Measurements from ENCODE around the gene ACSM6.

Gene ACSM6

DNA sequence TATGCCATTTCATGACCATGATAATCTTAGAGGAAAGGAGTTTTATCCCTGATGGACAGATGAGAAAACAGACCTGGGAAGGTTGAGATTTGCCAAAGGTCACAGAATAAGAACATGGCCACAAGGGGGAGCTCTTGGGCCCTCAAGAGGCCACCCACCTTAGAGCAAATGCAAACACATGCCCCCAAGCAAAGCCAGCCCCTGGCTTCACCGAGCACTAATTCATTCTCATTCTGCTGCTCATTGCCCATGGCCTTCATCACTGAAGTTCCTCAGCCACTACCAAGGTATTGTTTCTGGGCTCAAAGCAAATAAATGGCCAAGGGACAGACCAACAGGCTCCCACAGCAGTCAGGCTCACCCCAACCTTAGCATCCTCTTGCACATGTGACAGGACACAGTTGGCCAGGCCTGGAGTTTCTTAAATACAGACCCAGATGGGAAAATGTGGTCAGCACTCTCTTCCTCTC, 52.6 kb downstream of the ACSM6 start:
- DNase-seq = peak; percentile 60

DNA sequence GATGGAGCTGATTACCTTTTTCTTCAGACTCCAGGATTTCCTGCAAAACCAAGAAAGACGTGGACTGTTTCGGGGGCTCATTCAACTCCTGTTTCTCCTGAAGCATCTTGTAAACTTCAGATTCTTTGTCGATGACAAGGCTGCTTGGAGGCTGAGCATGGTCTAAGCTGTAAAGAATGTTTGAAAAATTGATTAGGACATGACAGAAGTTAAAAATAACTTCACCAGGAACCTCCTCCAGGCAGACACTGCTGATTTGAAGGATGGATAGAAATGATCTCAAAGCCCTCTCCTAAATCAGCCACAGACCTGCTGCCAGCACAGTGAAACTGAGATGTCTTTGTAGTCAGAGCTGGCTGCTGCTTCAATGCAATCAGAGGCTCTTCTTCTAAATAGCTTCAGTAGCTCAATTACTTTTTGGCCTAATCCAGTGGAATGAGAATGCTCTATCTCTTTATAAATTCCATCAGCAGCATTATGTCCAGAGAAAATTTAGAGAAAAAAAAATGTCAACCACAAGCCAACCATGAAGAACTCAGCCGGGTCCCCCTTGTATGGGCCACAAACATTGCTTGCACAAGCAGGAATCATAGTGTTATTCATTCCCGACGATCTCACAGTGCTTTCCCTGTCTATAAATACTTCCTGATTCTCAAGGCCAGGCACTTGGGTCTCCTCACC, 53.3 kb downstream of the ACSM6 start:
- no peak for DNase-seq

DNA sequence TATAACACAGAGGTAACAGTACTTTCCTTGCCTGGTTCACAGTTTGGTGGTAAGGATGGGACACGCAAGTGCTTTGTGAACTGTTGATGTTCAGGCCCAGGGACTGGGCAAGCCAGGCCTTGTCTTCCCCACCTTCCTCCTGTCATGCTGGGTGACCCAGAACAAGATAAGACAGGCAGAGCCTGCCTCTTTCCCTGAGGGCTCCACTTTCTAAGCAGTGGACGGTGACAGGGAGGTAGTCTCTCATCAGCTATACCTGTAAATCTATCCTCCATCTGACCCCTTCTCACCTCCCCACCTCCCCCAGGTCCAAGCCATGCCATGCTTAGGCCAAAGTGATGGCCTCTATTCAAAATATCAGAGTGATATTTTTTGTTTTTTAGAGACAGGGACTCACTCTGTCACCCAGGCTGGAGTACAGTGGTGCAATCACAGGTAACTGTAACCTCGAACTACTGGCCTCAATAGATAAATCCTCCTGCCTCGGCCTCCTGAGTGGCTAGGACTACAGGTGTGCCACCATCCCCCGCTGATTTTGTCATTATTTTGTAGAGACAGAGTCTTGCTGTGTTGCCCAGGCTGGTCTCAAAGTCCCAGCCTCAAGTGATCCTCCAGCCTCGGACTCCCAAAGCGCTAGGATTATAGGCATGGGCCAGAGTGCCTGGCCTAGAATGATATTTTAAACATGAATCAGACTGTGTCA, 54.0 kb downstream of the ACSM6 start:
- no peak for DNase-seq

DNA sequence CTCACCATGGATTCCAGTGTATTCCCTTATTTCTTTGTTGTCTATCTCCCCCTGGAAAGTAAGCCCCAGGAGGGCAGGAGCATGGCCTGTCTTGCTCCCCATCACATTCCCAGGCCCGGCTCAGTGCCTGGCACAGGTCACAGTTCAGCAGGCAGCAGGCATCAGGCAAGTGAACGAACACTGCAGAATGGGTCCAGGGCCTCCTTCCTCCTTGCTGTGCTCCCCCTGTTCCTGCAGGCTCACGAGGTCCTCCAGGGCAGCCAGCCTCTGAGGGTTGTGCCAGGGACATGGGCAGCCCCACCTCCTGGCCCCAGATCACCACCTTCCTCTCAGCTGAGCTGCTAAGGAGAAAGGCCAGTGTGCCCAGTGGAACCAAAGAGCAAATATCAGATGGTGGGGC, 55.0 kb downstream of the ACSM6 start:
- DNase-seq = no peak

DNA sequence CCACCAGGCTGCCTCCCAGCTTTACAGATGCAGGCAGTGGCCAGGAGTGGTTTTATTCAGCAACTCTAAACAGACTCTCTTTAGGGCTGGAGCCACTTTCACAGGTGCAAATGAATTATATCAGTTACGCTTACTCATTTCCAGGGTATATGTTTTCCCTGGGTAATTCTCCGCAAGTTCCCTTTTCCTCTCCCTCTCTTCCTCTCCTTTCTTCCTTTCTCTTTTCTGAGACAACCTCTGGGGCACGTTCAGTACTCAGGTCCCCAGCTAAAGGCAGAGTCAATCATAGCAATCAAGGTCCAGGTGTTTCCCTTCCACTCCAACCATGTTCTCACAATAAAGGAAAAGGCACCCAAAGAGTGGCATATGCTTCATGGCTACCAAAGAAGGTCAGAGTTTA, 55.4 kb downstream of the ACSM6 start:
- no peak for DNase-seq

DNA sequence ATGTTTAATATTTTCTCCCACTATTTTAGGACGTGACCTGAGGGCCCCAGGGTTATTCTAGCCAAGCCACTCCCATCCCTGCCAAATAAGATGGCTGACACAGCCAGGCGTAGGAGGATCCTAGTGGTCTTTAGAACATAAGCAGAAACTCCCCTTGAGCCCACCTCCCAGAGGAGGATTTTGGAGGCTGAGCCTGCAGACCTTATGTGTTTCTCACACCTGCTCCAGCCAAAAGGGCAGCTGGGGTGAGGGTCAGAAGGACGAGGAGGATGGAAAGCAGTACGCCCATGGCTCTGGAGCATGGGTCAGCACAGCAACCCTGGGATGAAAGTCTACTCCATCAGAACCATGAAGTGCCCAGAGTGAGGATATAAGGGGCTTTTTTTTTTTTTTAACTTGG, 56.8 kb downstream of the ACSM6 start:
- DNase-seq = no peak

DNA sequence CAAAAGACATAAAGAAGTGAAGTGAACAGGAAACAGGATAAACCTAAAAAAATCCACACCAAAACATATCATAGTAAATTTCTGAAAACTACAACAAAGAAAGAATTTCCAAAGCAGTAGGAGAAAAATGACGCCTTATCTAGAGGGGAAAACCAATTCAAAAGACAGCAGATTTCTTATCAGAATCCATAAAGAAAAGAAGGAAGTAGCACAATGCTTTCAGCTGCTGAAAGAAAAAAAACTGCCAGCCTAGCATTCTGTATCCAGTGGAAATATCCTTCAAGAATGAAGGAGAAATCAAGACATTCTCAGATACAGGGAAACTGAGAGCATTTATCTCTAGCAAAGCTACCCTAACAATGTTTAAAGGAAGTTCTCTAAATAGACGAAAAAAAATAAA, 59.0 kb downstream of the ACSM6 start:
- DNase-seq = no peak

DNA sequence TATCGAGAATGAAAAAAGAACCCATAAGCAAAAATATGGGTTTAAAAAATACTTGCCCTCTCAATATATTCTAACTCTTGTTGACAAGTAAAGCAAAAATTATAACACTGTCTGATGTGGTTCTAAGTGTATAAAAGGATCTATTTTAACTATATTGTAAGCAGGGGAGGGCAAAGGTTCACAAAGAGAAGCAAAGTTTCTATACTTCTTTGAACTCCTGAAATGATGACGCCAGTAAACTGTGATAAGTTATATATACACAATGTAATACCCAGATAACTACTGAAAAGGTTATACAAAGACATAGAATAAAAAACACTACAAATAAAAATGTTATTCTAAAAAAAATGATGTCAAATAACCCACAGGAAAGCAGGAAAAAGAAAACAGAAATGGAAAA, 59.6 kb downstream of the ACSM6 start:
- no peak for DNase-seq

DNA sequence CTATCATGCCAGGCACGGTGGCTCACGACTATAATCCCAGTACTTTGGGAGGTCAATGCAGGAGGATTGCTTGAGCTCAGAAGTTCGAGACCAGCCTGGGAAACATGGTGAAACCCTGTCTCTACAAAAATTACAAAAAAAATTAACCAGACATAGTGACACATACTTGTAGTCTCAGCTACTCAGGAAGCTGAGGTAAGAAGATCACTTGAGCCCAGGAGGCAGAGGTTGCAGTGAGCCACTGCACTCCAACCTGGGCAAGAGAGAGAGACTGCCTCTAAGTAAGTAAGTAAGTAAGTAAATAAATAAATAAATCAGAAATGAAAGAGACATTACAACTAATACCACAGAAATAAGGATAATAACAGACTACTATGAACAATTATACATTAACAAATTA, 60.6 kb downstream of the ACSM6 start:
- no peak for DNase-seq

DNA sequence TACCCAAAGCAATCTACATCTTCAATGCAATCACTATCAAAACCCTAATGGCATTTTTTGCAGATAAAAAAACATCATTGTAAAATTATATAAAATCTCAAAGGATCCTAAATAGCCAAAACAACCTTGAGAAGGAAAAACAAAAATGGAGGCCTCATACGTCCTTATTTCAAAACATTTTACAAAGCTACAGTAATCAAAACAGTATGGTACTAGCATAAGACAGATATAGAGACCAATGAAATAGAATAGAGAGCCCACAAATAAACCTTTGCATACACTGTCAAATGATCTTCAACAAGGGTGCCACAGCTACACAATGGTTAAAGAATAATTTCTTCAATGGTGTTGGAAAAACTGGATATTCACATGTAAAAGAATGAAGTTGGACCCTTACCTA, 62.2 kb downstream of the ACSM6 start:
- DNase-seq = no peak

DNA sequence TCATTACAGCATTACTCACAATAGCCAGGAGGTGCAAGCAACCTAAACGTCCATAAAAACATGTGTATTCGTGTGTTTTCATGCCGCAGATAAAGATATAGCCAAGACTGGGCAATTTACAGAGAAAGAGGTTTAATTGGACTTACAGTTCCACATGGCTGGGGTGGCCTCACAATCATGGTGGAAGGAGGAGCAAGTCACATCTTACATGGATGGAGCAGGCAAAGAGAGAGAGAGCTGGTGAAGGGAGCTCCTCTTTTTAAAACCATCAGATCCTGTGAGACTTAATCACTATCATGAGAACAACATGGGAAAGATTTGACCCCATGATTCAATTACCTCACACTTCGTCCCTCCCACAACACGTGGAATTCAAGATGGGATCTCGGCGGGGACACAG, 63.8 kb downstream of the ACSM6 start:
- DNase-seq = no peak

DNA sequence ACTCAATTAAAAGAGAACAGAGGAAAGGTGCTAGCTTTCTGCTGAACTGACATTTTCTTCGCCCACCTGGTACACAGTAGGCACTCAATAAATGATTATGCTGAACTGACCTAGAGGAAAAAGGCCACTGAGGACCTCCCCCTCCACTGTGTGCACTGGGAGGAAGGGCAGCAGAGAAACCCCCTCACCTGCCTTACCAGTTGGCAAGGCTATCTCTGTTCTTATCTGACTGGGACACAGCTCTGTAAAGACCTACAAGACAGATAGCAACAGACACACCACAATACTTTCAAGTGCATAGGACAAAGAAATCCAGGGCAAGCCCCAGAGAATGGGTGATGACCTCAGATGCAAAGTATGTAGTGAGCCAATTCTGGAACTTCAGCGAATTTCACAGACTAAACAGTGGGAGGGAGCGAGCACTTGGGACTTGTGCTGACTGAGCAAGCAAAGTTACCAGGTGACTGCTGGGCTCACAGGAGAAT, 66.4 kb downstream of the ACSM6 start:
- DNase-seq = no peak

DNA sequence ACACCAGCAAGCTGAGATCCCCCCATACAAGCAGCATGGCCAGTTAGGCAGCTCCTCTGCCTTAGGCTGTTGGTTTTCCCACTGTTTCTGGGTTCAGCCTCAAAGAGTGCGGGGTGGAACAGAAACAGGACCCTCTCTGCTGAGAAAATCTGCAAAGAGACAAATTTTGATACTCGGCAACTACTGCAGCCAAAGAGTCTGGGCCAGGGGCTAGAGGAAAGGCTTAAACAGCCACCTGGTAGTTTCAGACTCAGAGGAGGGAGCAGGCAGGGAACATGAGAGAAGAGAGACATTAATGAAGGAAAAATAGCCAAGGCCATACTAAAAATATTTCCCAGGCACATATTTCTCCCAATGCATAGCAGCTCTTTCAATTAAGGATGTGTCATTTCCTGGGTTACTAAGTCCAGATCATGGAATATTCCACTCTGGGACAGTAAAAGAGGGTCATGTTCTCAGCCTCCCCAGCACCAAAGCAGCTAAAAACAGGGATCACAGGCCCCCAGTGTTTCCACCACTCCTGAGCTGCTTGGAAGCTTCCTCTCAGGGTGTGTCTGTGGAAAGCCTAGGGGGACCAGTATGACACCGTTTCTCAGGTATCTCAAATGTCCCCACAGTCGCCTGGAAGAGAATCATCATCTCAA, 67.0 kb downstream of the ACSM6 start:
- DNase-seq = no peak

DNA sequence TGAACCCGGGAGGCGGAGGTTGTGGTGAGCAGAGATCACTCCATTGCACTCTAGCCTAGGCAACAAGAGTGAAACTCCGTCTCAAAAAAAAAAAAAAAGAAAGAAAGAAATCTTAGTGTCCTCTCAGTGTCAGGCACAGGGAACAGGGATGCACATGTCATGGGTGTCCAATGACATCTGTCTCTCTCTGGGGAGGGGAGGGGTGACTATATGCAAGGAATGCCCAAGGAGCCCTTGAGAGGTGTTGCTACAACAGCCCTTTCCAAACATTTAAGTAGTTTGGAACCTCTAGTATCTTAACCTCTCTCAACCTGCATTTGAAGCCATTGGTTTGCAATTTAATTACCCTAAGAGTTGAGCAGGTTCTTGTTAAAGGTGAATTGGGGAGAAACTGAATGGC, 67.9 kb downstream of the ACSM6 start:
- DNase-seq = no peak

DNA sequence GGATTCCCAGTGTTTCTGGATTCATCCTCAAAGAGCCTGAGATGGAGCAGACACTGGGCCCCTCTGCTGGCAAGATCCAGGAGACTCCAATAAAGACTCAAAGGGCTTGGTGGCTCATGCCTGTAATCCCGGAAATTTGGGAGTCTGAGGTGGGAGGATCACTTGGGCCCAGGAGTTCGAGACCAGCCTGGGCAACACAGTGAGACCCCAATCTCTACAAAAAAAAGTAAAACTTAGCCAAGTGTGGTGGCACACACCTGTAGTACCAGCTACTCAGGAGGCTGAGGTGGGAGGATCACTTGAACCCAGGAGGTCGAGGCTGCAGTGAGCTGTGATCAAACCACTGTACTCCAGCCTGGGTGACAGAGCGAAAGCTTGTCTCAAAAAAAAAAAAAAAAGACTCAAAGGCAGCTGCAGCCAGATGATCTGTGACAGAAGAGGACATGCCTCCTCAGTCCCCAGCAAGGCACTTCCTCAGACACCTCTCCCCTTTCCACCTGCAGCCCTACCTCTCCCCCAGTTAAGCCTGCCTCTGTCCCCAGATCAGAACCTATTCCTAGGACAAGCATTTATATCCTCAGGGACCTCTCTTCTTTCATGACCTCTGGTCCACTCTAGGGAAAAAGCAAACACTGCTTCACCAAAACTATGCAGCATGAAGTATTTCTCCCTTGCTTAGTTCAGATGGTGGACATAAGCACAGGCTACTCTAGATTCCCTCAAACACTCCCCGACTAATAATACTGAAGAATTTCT, 68.9 kb downstream of the ACSM6 start:
- DNase-seq = no peak

DNA sequence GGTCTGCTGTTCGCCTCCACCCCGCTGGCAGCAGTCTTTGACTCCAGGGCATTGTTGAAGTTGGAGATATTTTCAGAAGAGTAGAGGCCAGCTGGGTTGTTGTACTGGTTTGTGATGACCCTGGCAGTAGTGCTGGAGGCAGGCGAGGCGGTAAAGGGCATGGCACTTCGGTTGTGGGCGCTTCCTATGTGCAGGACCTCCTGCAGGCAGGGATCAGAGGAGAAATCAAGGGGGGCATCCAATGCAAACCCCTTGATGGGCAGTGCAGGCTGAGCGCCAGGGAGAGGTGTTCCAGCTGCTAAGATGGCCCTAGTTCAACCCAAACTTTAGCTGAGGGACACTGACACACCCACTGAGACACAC, 69.8 kb downstream of the ACSM6 start:
- no peak for DNase-seq

DNA sequence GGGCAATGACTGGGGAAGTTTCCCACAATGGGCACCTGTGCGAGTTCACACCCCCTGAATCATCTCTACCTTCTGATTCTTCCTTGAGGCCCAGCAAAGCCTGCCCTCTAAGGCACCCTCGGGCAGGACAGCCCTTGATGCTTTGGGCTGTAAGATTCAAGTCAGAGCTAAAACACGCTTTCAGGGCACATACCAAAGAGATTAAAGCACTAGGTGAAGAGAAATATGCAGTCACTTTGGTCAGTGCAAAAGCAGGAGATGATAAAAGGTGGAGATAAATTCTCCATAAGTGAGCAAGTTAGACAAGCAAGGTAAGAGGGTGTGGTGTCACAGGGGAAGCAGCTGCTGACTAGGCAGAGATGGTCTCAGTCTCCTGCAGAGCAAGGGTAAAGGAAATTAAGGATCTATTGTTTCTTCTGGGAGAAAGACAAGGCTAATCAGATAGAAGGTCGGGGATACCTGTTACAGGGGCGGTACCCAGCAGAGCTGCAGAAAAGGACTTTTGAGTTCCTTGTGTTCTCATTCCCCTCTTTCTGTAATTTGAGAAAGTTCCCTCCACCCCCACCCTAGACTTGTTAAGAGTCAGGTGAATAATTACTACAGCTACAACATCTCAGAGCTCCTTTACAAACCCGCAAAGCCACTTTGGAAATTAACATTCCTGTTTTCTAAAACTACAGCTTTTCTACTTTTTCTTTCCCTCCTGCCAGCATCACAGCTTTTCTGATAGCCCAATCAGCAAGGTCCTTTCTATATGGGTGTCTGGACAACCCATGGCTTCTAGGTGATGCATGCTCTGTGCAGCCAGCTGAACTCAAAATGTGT, 70.4 kb downstream of the ACSM6 start:
- no peak for DNase-seq

DNA sequence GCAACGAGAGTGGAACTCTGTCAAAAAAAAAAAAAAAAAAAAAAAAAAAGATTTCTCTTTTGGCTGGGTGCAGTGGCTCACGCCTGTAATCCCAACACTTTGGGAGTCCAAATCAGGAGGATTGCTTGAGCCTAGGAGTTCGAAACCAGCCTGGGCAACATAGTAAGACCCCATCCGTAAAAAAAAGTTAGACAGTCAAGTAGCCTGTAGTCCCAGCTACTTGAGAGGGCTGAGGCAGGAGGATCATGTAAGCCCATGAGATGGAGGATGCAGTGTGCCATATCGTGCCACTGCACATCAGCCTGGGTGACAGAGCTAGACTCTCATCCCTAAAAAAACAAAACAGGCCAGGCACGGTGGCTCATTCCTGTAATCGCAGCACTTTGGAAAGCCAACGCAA, 71.5 kb downstream of the ACSM6 start:
- no peak for DNase-seq

DNA sequence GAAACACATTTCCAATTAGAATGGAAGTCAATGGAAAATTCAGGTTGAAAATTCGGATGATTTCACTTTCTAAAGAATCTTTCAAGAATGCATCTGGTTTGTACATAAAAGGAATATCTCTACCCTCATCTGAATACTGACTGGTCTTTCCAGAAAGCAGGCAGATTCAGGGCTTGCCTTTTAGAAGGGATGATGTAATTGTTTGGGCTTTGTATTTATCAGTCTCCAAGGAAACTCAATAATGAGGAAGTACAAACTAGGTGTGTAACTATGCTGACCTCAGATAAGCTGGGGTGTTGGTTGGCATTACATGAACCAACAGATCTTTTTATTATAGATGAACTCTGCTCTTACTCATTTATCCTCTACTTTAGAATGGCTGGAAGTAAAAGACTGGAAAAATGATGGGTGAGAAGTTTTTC, 72.6 kb downstream of the ACSM6 start:
- no peak for DNase-seq

DNA sequence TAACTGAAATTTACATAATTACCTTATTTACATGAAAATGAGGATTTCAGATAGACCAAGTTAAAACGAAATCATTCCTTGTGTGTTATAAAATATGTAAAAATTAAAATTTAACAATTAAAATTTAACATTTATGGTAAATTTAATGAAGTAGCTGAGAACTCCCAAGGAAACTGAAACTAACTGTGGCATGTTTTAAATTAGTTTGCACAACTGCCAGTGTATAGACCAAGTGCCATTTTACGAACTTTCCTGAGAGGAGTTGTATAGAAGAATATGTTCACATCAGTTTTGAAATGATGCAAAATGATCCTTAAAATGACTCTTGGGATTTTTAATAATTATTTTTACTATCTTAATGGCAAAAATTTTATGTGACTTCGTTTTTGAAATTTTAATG, 73.2 kb downstream of the ACSM6 start:
- no peak for DNase-seq

DNA sequence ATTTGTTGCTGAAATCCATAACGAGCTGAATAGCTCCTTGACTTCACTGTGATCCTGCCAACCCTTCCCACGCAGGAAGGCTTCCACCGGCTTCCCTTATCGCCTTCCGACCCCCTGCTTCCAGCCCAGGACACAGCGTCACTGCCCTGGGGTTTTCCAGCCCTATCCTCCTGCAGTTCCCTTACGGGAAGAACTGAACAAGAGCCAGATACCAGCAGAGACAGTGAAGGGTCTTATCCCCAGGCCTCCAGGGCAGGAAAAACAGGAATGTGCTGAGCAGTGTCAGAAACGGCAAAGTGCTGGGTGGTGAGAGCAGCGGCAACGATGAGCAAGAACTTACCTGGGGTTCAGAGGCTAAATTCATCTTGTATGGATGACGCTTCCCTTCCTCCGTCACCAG, 74.4 kb downstream of the ACSM6 start:
- no peak for DNase-seq

Measured in activated CD8-positive, alpha-beta memory T cell treated with anti-CD3 and anti-CD28 coated beads, Interleukin-2, amount 50 U/mL, for 4 hours (primary cell).